GM19328 (cell line): ENCODE measurements around the gene CHRNA5.
"Not testable (repeated sequence)": the region's sequence is repeated elsewhere in the genome, so short reads cannot be mapped to it uniquely, and the experiment has no call there.

Experiments
- ATAC-seq: cut with Tn5 transposase; IDR thresholded peaks from one replicate; pipeline ENCODE4 v1.9.1; 2021; ENCODE audit warnings: mild to moderate bottlenecking, moderate library complexity; ENCODE audit not compliant: unreplicated experiment

The CHRNA5 gene

DNA sequence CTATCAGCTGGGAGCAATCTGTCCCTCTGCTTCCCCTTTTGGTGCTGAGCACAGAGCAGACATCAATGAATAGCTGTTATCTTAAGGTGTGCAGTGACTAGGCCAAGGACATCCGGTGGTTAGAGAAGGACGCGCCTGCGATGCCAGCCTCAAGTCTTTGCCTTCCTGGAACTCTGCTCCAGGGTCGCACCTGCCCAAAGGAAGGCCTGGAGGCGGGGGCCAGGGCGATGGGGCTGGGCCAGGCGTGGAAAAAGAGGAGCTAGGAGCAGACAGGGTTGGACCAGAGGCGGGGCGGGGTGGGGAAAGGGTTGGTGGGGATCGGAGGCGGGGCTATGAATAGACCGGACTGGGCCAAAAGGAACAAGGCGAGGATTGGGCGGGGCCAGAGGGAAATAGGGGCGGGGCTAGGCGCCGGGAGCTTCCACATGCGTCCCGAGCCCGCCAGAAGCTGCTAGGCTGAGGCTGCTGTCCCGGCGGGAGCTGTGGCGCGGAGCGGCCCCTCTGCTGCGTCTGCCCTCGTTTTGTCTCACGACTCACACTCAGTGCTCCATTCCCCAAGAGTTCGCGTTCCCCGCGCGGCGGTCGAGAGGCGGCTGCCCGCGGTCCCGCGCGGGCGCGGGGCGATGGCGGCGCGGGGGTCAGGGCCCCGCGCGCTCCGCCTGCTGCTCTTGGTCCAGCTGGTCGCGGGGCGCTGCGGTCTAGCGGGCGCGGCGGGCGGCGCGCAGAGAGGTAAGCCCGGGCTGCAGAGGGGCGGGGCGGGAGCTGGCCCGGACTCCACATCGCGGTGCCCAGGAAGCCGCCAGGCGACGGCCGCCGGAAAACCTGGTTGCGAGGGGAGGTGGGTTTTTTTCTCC, at the start of gene CHRNA5:
TSS of gene CHRNA5 (plus strand) at position 424 of the 854 bp plus-strand sequence. CDS start at position 624, 200 bp downstream.
- peak; percentile 74 for ATAC-seq

DNA sequence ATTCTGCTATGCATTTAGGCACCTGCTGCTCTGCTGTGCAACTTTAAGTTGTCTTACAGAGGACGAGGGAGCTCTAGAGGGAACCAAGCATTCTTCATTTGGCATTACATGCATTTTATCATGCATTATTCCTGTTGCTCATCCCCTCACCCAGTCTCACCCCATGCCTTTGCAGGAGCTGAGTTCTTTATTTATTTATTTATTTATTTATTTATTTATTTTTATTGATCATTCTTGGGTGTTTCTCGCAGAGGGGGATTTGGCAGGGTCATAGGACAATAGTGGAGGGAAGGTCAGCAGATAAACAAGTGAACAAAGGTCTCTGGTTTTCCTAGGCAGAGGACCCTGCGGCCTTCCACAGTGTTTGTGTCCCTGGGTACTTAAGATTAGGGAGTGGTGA, 45.3 kb upstream of the CHRNA5 start:
- not testable (repeated sequence) for ATAC-seq

DNA sequence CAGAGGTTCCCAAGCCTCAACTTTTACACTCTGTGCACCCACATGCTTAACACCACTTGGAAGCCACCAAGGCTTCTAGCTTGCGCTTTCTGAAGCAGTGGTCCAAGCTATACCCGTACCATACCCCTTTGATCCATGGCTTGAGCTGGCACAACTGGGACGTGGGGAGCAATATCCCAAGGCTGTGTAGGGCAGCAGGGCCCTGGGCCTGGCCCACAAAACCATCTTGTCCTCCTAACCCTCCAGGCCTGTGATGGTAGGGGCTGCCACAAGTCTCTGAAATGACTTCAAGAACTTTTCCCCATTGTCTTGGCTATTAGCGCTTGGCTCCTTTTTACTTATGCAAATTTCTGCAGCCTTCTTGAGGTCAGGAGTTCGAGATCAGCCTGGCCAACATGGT, 41.1 kb upstream of the CHRNA5 start:
- ATAC-seq: no peak

DNA sequence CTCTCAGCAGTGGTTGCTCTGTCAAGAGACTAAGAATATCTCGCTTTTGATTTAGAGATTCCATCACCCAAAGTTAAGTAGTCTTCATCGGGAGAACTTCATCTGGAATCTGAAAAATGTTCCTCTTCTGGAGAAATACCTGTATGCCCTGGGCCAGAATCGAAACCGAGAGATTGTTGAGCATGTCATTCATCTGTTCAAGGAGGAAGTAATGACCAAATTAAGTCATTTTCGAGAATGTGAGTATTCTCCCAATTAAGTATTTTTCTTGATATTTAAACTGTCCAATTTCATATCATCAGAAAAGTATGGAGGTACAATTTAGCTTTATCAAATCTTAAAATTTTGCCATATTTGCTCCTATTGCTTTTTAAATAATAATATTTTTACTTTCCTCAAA, 38.0 kb upstream of the CHRNA5 start:
- no peak for ATAC-seq

DNA sequence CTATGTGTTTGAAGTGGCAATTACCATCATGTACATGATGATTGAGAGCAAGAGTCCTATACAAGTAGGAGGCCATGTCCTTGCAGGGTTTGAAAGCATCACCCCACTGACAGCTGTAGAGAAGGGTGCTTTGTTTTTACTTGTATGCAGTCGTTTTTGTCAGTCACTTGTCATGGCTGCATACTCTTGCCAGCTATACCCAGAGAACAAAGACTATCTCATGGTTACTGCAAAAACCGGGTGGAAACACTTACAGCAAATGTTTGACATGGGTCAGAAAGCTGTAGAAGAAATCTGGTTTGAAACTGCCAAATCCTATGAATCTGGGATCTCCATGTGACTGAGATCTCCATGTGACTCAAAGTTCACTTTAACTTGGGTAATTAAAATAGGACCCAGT, 32.0 kb upstream of the CHRNA5 start:
- no peak for ATAC-seq

DNA sequence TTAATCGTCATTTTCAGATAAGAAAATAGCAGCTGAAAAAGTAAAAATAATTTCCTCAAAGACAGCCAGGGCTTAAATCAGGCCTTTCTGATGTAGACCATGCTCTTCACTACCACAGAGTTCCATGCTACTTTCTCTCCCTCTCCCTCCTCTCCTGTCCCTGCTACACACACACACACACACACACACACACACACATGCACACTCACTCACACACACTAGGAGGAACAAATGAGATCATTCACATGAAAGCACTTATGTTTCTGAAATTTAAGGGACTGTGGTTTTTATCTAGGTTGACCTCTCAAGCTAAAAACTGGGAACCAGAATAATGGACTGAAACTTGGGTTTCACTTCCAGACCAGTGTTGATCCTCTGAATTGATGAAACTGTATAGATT, 29.2 kb upstream of the CHRNA5 start:
- no peak for ATAC-seq

DNA sequence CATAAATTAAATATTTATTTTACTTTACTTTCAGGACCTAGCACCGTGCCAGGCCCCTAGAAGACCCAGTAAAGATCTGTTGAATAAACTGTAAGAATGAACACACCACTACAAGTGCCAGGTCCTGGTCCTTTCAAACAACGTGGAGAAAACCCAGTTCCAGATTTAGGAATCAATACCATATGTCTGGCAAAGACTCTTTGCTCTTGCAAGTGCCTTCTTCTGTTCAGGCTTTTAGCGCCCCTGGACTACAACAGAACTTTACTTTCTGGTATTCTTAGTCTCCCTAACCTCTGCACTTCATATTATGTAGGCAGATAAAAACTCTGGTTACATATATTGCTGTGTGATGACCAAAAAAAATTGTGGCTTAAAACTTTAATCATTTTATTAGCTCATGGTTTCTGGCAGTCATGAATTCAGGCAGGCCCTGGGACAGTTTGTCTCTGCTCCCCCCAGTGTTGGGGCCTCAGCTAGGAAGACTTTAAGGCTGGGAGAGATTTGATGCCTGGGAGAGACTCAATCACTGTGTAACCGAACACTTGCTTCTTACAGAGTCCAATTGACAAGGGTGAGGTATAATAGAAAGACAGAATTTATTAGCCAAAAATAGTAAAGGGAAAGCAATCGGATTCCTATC, 27.9 kb upstream of the CHRNA5 start:
- no peak for ATAC-seq

DNA sequence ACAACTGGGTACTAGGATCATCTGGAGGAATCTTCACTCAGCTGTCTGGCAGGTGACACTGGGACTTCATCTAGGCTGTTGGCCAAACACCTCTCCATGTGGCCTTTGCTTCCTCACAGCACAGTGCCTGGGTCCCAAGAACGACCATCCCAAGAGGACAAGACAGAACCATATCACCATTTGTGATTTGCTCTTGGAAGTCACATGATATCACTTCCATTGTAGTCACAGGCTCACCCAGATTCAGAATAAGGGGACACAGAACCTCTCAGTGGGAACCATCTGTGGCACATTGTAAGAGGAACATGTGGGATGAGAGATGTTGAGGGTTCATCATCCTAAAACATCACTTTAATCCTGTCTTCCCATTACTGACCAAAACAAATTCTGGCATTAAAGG, 27.0 kb upstream of the CHRNA5 start:
- ATAC-seq: no peak

DNA sequence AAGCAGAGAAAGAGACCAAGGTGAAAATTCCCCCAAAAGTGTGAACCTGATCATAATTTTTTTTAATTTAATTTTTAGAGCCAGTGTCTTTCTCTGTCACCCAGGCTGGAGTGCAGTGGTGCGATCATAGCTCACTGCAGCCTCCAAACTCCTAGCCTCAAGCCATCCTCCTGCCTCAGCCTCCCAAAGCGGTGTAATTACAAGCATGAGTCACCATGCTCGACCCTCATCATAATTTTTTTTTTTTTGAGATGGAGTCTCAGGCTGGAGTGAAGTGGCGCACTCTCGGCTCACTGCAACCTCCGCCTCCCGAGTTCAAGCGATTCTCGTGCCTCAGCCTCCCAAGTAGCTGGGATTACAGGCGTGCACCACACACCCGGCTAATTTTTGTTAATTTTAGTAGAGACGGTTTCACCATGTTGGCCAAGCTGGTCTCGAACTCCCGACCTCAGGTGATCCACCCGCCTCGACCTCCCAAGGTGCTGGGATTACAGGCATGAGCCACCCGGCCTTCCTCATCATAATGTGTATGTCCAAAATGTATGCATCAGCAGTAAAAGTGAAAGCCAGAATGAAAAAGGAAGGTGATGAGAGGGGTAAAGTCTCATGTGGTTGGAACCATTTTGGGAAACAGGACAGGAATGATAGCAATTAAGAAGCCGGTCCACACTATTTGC, 25.7 kb upstream of the CHRNA5 start:
- ATAC-seq: not testable (repeated sequence)

DNA sequence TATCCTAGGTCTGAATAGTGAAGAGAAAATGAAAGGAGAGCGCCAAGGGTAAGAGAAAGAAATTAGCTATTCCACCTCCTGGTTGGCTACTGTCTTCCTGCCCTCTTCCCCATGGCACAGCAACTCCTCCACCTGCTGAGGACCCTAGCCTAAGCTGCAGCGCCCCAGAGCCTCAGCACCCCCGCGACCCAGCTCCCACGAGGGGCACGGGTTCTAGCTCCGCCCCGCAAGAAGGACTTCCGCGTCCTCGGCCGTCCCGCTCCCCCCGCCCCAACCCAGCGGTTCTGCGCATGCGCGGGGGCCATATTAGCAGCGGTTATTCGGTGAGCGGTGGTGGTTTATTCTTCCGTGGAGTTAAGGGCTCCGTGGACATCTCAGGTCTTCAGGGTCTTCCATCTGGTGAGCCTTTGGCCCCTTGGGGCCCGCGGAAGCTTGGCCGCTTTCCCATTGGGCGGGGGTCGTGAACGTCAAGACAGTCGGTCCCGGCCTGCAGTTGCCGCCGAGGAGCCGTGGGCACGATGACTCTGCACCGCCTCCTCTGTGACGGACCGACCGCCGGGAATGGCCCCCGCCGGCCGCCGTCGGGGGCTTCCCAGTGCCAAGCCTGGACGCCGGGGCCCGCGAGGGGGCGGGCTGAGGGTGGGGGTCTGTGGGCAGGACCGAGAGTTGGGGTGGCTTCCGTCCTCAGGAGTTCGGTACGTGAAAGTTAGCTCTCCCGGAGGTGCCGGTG, 25.0 kb upstream of the CHRNA5 start, which contains the start of gene PSMA4:
TSS of gene PSMA4 (plus strand) at position 304 of the 730 bp plus-strand sequence. CDS start 1,484 bp downstream, outside the sequence.
- ATAC-seq: peak; percentile 82

DNA sequence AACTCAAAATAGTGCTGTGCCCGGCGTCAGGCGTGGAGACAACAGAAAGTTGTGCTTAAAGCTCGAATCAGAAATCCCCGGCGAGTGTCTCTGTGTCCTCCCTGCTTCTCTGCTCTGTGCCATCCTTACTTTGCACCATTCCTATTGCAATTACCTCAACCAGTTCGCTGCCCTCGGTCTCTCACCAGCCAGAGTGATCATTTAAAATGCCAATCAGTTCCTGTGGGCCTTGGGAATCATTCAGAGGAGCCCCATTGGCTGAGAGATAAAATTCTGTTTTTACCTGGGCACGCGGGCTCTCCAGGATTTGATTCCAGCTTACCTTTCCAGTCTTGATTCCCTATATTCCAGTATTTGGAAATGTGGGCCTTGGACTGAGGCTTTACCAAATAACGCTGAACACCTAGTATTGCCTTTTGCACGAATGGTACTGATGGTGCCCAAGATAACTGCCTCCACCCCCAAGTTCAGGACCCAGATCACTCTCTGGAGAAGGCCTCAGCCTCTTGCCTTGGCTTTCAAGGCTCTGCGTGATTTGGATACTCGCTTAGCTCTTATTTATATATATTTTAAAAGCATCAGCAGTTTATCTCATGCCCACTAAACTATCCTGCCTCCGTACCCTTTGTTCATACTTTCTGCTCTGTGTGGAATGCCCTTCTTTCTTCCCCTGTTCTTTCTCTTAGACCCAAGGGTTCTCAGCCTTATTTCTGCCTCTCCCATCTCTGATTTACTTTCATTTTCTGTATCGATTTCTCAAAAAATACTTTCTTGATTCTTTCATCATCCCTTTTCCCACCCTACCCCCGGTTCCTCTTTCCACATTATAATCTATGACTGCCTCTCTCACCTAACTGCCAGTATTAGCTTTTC, 24.2 kb upstream of the CHRNA5 start:
- ATAC-seq: no peak

DNA sequence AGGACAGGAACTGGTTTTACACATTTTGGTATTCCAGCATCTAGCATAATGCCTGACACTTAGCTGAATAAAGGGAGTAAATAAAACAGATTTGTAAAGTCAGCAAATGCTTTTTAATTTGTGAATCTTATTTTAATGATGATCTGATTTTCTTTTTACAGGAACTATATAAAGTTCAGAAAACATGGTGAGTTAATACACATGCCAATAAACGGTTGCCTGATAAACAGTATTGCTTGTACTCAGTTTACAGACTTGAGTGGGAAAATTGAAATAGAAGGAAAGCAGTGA, 23.6 kb upstream of the CHRNA5 start:
- ATAC-seq: no peak

DNA sequence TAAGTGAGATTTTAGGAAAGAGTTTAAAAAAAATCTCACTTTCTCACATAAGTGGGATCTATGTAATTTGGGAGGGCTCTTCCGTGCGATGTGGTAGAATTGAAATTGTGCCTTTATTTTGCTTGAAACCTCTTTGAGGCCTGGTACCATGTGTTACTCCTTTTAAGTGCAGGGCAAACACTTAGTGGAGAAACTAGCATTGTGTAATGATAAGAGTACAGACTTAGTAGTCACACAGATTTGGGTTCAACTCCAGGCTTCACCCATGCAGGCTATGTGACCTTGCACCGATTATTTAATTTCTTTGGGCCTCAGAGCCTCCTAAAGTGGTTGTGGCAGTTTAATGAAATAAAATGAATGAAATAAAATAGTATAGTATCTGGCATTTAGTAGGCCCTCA, 22.7 kb upstream of the CHRNA5 start:
- no peak for ATAC-seq

DNA sequence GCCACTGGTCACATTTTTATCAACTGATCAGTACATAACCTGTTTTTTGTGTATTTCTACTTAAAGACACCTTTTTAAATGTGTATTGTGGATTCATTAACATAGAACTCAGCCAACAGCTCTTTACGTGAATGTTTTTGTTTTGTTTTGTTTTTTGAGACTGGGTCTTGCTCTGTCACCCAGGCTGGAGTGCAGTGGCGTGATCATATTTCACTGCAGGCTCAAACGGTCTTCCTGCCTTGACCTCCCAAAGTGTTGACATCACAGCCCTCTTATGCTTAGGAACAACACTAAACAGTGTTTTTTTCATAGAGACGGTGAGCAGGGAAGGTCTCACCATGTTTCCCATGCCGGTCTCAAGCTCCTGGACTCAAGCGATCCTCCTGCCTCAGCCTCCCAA, 15.1 kb upstream of the CHRNA5 start:
- no peak for ATAC-seq

DNA sequence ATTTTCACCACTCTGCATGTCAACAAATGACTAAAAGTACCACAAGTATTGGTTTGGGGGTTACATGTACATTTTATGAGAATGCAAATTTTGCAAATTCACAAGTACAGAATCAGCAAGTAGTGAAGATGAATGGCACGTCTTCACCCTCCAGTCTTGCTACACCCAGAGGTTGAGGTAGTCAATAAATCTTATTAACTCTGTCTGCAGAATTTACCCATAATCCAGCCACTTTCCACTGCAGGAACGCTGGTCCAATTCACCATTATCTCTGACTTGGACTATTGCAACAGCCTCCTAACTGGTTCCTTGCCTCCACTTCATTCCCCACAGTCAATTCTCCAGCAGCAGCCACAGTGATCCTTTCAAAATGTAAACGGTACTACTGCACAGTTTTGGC, 14.5 kb upstream of the CHRNA5 start:
- ATAC-seq: no peak

DNA sequence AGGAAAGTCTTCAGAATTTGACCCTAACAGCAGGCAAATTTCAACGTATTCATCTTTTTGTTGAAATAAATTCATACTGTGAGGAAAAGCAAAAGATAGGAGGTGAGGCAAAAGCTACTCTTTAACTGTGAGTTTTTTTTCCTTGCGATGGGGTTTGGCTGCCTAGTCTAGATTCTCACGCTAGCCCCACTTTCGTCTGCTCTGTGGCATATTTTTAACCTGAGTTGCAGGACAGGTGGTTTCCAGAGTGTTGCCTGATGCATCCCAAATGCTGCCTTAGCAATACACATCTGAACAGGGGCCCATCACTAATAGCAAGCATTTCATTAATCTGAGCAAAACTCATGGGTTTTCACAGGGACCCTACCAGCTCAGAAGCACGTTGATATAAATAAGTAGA, 13.4 kb upstream of the CHRNA5 start:
- no peak for ATAC-seq

DNA sequence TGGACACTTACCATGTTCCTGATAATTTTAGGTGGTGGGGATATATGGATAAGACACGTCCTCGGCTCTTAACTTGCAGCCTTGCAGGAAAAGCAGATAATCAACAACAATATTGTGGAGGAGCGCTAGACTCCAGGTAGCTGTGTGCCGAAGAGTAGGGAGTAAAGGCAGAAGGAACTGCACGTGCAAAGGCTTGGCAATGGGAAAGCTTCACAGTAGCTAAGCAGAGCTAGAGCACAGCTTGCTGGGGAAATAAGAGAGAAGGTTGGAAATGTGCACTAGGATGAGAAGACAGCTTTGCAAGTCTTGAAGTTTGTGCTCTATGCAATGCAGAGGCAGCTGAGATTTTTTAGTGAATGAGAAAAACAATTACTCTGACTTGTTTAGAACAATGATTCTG, 12.7 kb upstream of the CHRNA5 start:
- no peak for ATAC-seq

DNA sequence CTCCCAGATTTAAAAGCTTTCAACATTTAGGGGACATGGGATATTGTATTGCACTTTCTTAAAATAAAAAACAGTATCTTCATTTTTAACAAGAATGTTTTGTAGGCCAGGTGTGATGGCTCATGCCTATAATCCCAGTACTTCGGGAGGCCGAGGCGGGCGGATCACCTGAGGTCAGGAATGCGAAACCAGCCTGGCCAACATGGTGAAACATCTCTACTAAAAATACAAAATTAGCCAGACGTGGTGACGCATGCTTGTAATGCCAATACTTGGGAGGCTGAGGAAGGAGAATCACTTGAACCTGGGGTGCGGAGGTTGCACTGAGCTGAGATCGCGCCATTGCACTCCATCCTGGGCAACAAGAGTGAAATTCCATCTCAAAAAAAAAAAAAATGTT, 5.1 kb upstream of the CHRNA5 start:
- ATAC-seq: not testable (repeated sequence)

DNA sequence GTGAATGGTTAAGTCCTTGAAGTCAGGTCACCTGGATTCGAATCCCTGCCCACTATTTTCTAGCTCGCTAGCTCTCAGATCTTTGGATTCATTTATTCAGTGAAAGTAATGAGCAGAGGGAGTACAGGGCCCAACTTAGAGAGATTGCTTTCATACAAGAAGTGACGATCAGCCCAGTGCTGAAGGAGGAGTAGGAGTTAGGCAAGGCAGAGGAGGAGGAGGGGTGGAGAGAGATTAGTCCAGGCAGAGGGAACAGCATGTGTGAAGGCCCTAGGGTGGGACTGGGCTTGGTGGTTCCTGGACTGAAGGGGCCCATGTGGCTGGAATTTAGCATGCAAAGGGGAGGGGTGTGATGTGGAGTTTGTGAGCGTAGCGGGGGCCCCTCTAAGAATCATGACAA, 3.8 kb upstream of the CHRNA5 start:
- ATAC-seq: no peak

DNA sequence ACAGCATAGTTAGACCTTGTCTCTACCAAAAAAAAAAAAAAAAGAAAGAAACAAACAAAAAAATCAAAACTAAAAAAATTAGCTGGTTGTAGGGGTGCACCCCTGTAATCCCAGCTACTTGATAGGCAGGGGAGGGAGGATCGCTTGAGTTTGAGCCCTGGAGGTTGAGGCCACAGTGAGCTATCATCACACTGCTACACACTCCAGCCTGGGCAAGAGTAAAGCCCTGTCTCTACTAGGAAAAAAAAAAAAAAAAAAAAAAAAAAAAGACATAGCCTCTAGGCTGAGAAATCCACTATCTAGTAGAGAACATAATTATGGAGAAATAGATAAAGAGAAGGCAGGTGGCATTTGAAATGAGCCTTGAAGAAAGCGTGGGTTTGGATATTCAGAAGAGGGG, 2.2 kb upstream of the CHRNA5 start:
- ATAC-seq: no peak
